H9 (cell line): ENCODE measurements around the gene CHGA. TPM values are rescaled to one million over a fixed set of nuclear protein-coding genes. Genes with fewer than 3 reads are reported as not detected.

Experiments used
- DNase-seq: peaks from one replicate; pipeline ENCODE4 v3.0.0-alpha.2; 2017
- H2AFZ ChIP-seq: one replicate; pipeline ENCODE4 v1.6.1; 2013; ENCODE audit warnings: mild to moderate bottlenecking, low read length, control low read depth, moderate library complexity
- H2AK5ac ChIP-seq: 2 replicates; pipeline ENCODE4 v1.6.1; 2013; ENCODE audit warnings: low read length, control low read depth, mixed read lengths; ENCODE audit not compliant: insufficient read length
- H2BK120ac ChIP-seq: one replicate; pipeline ENCODE4 v1.6.1; 2013; ENCODE audit warnings: low read depth, mild to moderate bottlenecking, low read length, control low read depth, inconsistent platforms; ENCODE audit not compliant: poor library complexity, severe bottlenecking
- H2BK12ac ChIP-seq: 2 replicates; pipeline ENCODE4 v1.6.1; 2013; ENCODE audit warnings: low read length, control low read depth, mixed read lengths, low read depth; ENCODE audit not compliant: insufficient read length
- H2BK15ac ChIP-seq: 2 replicates; pipeline ENCODE4 v1.6.1; 2013; ENCODE audit warnings: low read depth, low read length, control low read depth
- H2BK20ac ChIP-seq: one replicate; pipeline ENCODE4 v1.6.1; 2013; ENCODE audit warnings: low read depth, mild to moderate bottlenecking, low read length, control low read depth, inconsistent platforms; ENCODE audit not compliant: poor library complexity, severe bottlenecking
- H2BK5ac ChIP-seq: 2 replicates; pipeline ENCODE4 v1.6.1; 2013; ENCODE audit warnings: low read length, control low read depth, mixed read lengths; ENCODE audit not compliant: insufficient read length
- H3K14ac ChIP-seq: 2 replicates; pipeline ENCODE4 v1.6.1; 2013; ENCODE audit warnings: low read length, control low read depth; ENCODE audit not compliant: insufficient read depth
- H3K18ac ChIP-seq: 2 replicates; pipeline ENCODE4 v1.6.1; 2013; ENCODE audit warnings: low read depth, mild to moderate bottlenecking, mixed read lengths, low read length, control low read depth; ENCODE audit not compliant: insufficient read length
- H3K23ac ChIP-seq: 2 replicates; pipeline ENCODE4 v1.6.1; 2013; ENCODE audit warnings: low read length, control low read depth, mixed read lengths, low read depth; ENCODE audit not compliant: insufficient read length
- H3K23me2 ChIP-seq: 2 replicates; pipeline ENCODE4 v1.6.1; 2013; ENCODE audit warnings: low read depth, mild to moderate bottlenecking, mixed read lengths, low read length, control low read depth; ENCODE audit not compliant: insufficient read length, poor library complexity, severe bottlenecking
- H3K27ac ChIP-seq: 2 replicates; pipeline ENCODE4 v1.5.1; 2013; ENCODE audit warnings: low read length, control low read depth, mixed read lengths, low read depth; ENCODE audit not compliant: insufficient read length
- H3K27me3 ChIP-seq: 2 replicates; pipeline ENCODE4 v1.6.1; 2013; ENCODE audit warnings: low read length, control low read depth, inconsistent platforms; ENCODE audit not compliant: insufficient read depth
- H3K4ac ChIP-seq: 2 replicates; pipeline ENCODE4 v1.6.1; 2013; ENCODE audit warnings: low read depth, mild to moderate bottlenecking, control low read depth, inconsistent platforms, low read length, moderate library complexity
- H3K4me1 ChIP-seq: 2 replicates; pipeline ENCODE4 v1.6.1; 2013; ENCODE audit warnings: low read length, control low read depth, inconsistent platforms; ENCODE audit not compliant: insufficient read depth
- H3K4me2 ChIP-seq: 2 replicates; pipeline ENCODE4 v1.6.1; 2013; ENCODE audit warnings: low read length, control low read depth, mixed read lengths; ENCODE audit not compliant: insufficient read length, insufficient read depth
- H3K56ac ChIP-seq: 2 replicates; pipeline ENCODE4 v1.6.1; 2013; ENCODE audit warnings: low read depth, mild to moderate bottlenecking, mixed read lengths, low read length, control low read depth; ENCODE audit not compliant: insufficient read length
- H3K79me1 ChIP-seq: 2 replicates; pipeline ENCODE4 v1.6.1; 2013; ENCODE audit warnings: low read depth, mild to moderate bottlenecking, moderate library complexity, low read length, control low read depth, inconsistent platforms; ENCODE audit not compliant: insufficient read depth, poor library complexity, severe bottlenecking
- H3K79me2 ChIP-seq: 2 replicates; pipeline ENCODE4 v1.6.1; 2013; ENCODE audit warnings: low read length, control low read depth, inconsistent platforms; ENCODE audit not compliant: insufficient read depth
- H3K9ac ChIP-seq: 2 replicates; pipeline ENCODE4 v1.6.1; 2013; ENCODE audit warnings: low read length, control low read depth, mixed read lengths; ENCODE audit not compliant: insufficient read length; ENCODE audit errors: extremely low read depth
- H3K9me3 ChIP-seq: one replicate; pipeline ENCODE4 v1.6.1; 2013; ENCODE audit warnings: low read depth, low read length, inconsistent platforms; ENCODE audit not compliant: control insufficient read depth
- H3T11ph ChIP-seq: one replicate; pipeline ENCODE4 v1.6.1; 2013; ENCODE audit warnings: mild to moderate bottlenecking, low read length, control low read depth, inconsistent platforms
- H4K20me1 ChIP-seq: one replicate; pipeline ENCODE4 v1.6.1; 2013; ENCODE audit not compliant: control insufficient read depth, insufficient read length, insufficient read depth
- H4K5ac ChIP-seq: 2 replicates; pipeline ENCODE4 v1.6.1; 2013; ENCODE audit warnings: low read depth, mild to moderate bottlenecking, mixed read lengths, low read length, control low read depth; ENCODE audit not compliant: insufficient read length
- H4K8ac ChIP-seq: replicated peaks from 2 replicates; pipeline ENCODE4 v1.6.1; 2013; ENCODE audit warnings: low read length, control low read depth, mixed read lengths, low read depth; ENCODE audit not compliant: insufficient read length
- H4K91ac ChIP-seq: 2 replicates; pipeline ENCODE4 v1.6.1; 2013; ENCODE audit warnings: low read depth, mild to moderate bottlenecking, moderate library complexity, mixed read lengths, low read length, control low read depth; ENCODE audit not compliant: insufficient read length
- H3K27ac Mint-ChIP-seq, 3 experiments: 2 replicates in 2 of 3; 3 replicates in 1 of 3; pipeline ENCODE4 v1.8.0; 2020 to 2021; ENCODE audit warnings: mixed read lengths in 3 of 3, mild to moderate bottlenecking in 1 of 3, moderate library complexity in 1 of 3
- H3K27me3 Mint-ChIP-seq: 2 replicates; pipeline ENCODE4 v1.8.0; 2021; ENCODE audit warnings: low read depth, mild to moderate bottlenecking, moderate library complexity, mixed read lengths
- H3K36me3 Mint-ChIP-seq, 3 experiments: 2 replicates in 2 of 3; 3 replicates in 1 of 3; pipeline ENCODE4 v1.8.0; 2020 to 2021; ENCODE audit warnings: low read depth in 3 of 3, mixed read lengths in 3 of 3; ENCODE audit not compliant: insufficient read depth in 1 of 3
- H3K4me1 Mint-ChIP-seq, 2 experiments: 2 replicates each; pipeline ENCODE4 v1.8.0; 2020; ENCODE audit warnings: mixed read lengths in 2 of 2
- H3K4me3 Mint-ChIP-seq, 2 experiments: 2 replicates in 1 of 2; 3 replicates in 1 of 2; pipeline ENCODE4 v1.8.0; 2020 to 2021; ENCODE audit warnings: mild to moderate bottlenecking in 2 of 2, mixed read lengths in 2 of 2, moderate library complexity in 1 of 2
- H3K9me3 Mint-ChIP-seq, 2 experiments: 2 replicates in 1 of 2; 3 replicates in 1 of 2; pipeline ENCODE4 v1.8.0; 2020; ENCODE audit warnings: mild to moderate bottlenecking in 2 of 2, mixed read lengths in 2 of 2, moderate library complexity in 1 of 2
- CTCF ChIP-seq: fragments of 200-600 bp; sonication (generic); conservative IDR thresholded peaks from 3 replicates; pipeline ENCODE4 v1.8.0; 2021; ENCODE audit warnings: antibody characterized with exemption, mild to moderate bottlenecking
- total RNA-seq: library from RNA; stranded (reverse); gene quantifications from 2 replicates; pipeline ENCODE4 v1.2.1, GENCODE V29; 2021

CHGA gene
- total RNA-seq, 1 experiment from 2014 or later = 6.7 TPM

DNA sequence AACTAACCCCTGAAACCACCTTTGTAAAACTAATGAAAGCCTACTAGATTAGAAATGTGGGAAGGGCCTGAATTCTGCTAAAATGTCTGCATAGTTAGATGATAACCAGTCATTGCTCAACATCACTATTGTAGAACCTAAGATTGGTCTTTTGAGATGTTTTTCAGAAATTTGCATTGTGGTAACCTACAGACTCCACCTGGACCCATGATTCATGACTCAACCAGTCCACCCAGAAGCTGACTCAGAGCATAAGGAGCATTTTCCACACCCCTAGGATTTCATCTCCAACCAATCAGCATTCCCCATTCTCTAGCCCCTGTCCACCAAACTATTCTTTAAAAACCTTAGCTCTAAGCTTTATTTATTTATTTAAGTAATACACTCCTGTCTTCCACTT is 30.4 kb upstream of the CHGA start:
- no peaks in the 10 kb centered on the region for H3K4me1 ChIP-seq
- H4K91ac ChIP-seq = no peak overlapping the region
- no peak overlapping the region for H3K4me3 Mint-ChIP-seq
- H3K79me1 ChIP-seq = no peaks in the 10 kb centered on the region
- no peak overlapping the region for H2AK5ac ChIP-seq
- H4K8ac ChIP-seq = no peak overlapping the region
- no peak overlapping the region for H3K56ac ChIP-seq
- peaks cover 15% of the 10 kb centered on the region for H3K27me3 Mint-ChIP-seq
- DNase-seq = no peak
- no peaks in the 10 kb centered on the region for H3K27me3 ChIP-seq
- no peak overlapping the region for H3K27ac ChIP-seq
- H3K4me1 Mint-ChIP-seq = no peaks in the 10 kb centered on the region
- no peak overlapping the region for H2AFZ ChIP-seq
- peaks cover 0 to 2% of the 10 kb centered on the region in 2 experiments; a peak in 3 of 5 replicates for H3K9me3 Mint-ChIP-seq
- no peak overlapping the region for H2BK5ac ChIP-seq
- H4K20me1 ChIP-seq = no peaks in the 10 kb centered on the region
- H3K27ac Mint-ChIP-seq = no peak overlapping the region
- no peak overlapping the region for H3K14ac ChIP-seq
- no peak overlapping the region for H3K9ac ChIP-seq
- H3K23ac ChIP-seq = no peak overlapping the region
- H2BK20ac ChIP-seq = no peak overlapping the region
- H2BK12ac ChIP-seq = no peak overlapping the region
- no peak overlapping the region for H3K4ac ChIP-seq
- no peak for TF ChIP-seq CTCF
- H2BK15ac ChIP-seq = no peak overlapping the region
- H2BK120ac ChIP-seq = no peak overlapping the region
- no peak overlapping the region for H4K5ac ChIP-seq
- no peaks in the 10 kb centered on the region for H3K79me2 ChIP-seq
- H3K36me3 Mint-ChIP-seq = no peaks in the 10 kb centered on the region; a peak in 1 of 7 replicates
- no peaks in the 10 kb centered on the region for H3K23me2 ChIP-seq
- no peak overlapping the region for H3K18ac ChIP-seq
- H3K9me3 ChIP-seq = no peaks in the 10 kb centered on the region
- no peak overlapping the region for H3T11ph ChIP-seq
- no peak overlapping the region for H3K4me2 ChIP-seq
